Measurements from ENCODE around the gene IL18RAP.

- no peak for TF ChIP-seq POLR2AphosphoS5 (IDR thresholded peaks at IDR 0.05; ENCODE audit: low read depth)
- TF ChIP-seq CTCF (IDR thresholded peaks at IDR 0.05; ENCODE audit: insufficient read depth, low read length): no peak
- no peak for TF ChIP-seq GABPA (IDR thresholded peaks at IDR 0.05; ENCODE audit: low read depth)
- TF ChIP-seq REST (IDR thresholded peaks at IDR 0.05; ENCODE audit: insufficient replicate concordance, low read depth): no peak
- no peak for TF ChIP-seq SPI1 (IDR thresholded peaks at IDR 0.05; ENCODE audit: borderline replicate concordance, low read depth)
These were observed 60.1 kb downstream of the IL18RAP start for GRCh38 chr2:102483086-102483485.

Data from HL-60 (cell line).